B cell (primary cell): ENCODE data around the gene FRMD4A. TPM values are rescaled to one million over a fixed set of nuclear protein-coding genes. Genes with fewer than 3 reads are reported as not detected.

Source experiments
- ATAC-seq: fragments of 200-7000 bp; cut with Tn5 transposase; one replicate; pipeline ENCODE4 v1.10.0; 2021; ENCODE audit warnings: low read depth, mild to moderate bottlenecking, moderate number of reproducible peaks, moderate library complexity
- CTCF ChIA-PET: fragments of 350-600 bp; sonication (Branson Sonifier 250); formaldehyde crosslinking; loops from one replicate; lab custom pipeline; 2021; ENCODE audit warnings: antibody characterized with exemption, inconsistent platforms; lab: Charles Lee
- POLR2A ChIA-PET: fragments of 350-600 bp; sonication (Branson Sonifier 250); formaldehyde crosslinking; loops from one replicate; lab custom pipeline; 2021; ENCODE audit warnings: antibody characterized with exemption; lab: Charles Lee
- DNase-seq: peaks from one replicate; pipeline ENCODE4 v3.0.0; 2013
- H2AFZ ChIP-seq: 2 replicates; pipeline ENCODE4 v1.6.1; 2012; ENCODE audit warnings: mild to moderate bottlenecking, low read depth, low read length; ENCODE audit not compliant: insufficient read depth, poor library complexity, severe bottlenecking
- H3K27ac ChIP-seq, 2 donors: 1 replicate in 1 of 2; 2 replicates in 1 of 2; pipeline ENCODE4 v1.5.1; 2012 to 2013; ENCODE audit warnings: low read length in 2 of 2, mild to moderate bottlenecking in 2 of 2, moderate library complexity in 1 of 2
- H3K27me3 ChIP-seq, 4 experiments: fragments of 200-600 bp in 1 of 4; sonication (generic) in 1 of 4; replicated peaks in 1 of 4; 1 replicate in 2 of 4; 2 replicates in 2 of 4; pipeline versions ENCODE4 v1.6.1 to v1.7.0; 2013 to 2016; ENCODE audit warnings: low read length in 3 of 4, mild to moderate bottlenecking in 2 of 4, mixed read lengths in 1 of 4, moderate library complexity in 1 of 4; ENCODE audit not compliant: insufficient read depth in 4 of 4, control insufficient read depth in 3 of 4; ENCODE audit errors: control extremely low read depth in 1 of 4
- H3K36me3 ChIP-seq, 2 experiments: replicated peaks in 1 of 2; 1 replicate in 1 of 2; 2 replicates in 1 of 2; pipeline versions ENCODE4 v1.6.1 to v1.7.1; 2013; ENCODE audit warnings: low read length in 1 of 2; ENCODE audit not compliant: insufficient read depth in 2 of 2, control insufficient read depth in 1 of 2; ENCODE audit errors: control extremely low read depth in 1 of 2, extremely low read depth in 1 of 2
- H3K4me1 ChIP-seq, 2 donors: fragments of 200-600 bp in 1 of 2; sonication (generic) in 1 of 2; 1 replicate in 1 of 2; 2 replicates in 1 of 2; pipeline versions ENCODE4 v1.5.1 to v1.6.1; 2013 to 2017; ENCODE audit warnings: low read length in 2 of 2; ENCODE audit not compliant: control insufficient read depth in 2 of 2, insufficient read depth in 2 of 2
- H3K4me2 ChIP-seq: replicated peaks from 2 replicates; pipeline ENCODE3; 2012; ENCODE audit warnings: mild to moderate bottlenecking, low read depth, low read length; ENCODE audit not compliant: poor library complexity, severe bottlenecking
- H3K4me3 ChIP-seq, 5 experiments: fragments of 200-600 bp in 1 of 5; sonication (generic) in 1 of 5; 1 replicate in 3 of 5; 2 replicates in 2 of 5; pipeline versions ENCODE4 v1.5.1 to v1.7.0; 2011 to 2016; ENCODE audit warnings: low read length in 4 of 5, mild to moderate bottlenecking in 4 of 5, low read depth in 2 of 5, control low read depth in 1 of 5, moderate library complexity in 1 of 5; ENCODE audit not compliant: insufficient read depth in 1 of 5; ENCODE audit errors: control extremely low read depth in 1 of 5, extremely low read depth in 1 of 5
- H3K79me2 ChIP-seq: fragments of 200-600 bp; sonication (generic); one replicate; pipeline ENCODE4 v1.6.0; 2016; ENCODE audit warnings: low read length; ENCODE audit not compliant: control insufficient read depth, insufficient read depth
- H3K9ac ChIP-seq: fragments of 200-600 bp; sonication (generic); 2 replicates; pipeline ENCODE4 v1.6.1; 2017; ENCODE audit warnings: mild to moderate bottlenecking, low read length, moderate library complexity
- H3K9me3 ChIP-seq, 3 donors: one replicate each; pipeline versions ENCODE4 v1.6.1 to v1.7.1; 2013; ENCODE audit warnings: low read length in 2 of 3; ENCODE audit not compliant: control insufficient read depth in 2 of 3, insufficient read depth in 1 of 3; ENCODE audit errors: control extremely low read depth in 1 of 3
- H4K20me1 ChIP-seq: 2 replicates; pipeline ENCODE4 v1.6.0; 2012; ENCODE audit warnings: mild to moderate bottlenecking, low read length; ENCODE audit not compliant: insufficient read depth, control insufficient read depth, poor library complexity, severe bottlenecking
- H3K27ac Mint-ChIP-seq: one replicate; pipeline ENCODE4 v1.8.0; 2021; ENCODE audit warnings: mixed read lengths
- H3K27me3 Mint-ChIP-seq: one replicate; pipeline ENCODE4 v1.8.0; 2021; ENCODE audit warnings: mixed read lengths
- H3K4me1 Mint-ChIP-seq: one replicate; pipeline ENCODE4 v1.8.0; 2021; ENCODE audit warnings: mixed read lengths
- H3K4me3 Mint-ChIP-seq: one replicate; pipeline ENCODE4 v1.8.0; 2021; ENCODE audit warnings: mixed read lengths
- H3K9me3 Mint-ChIP-seq: one replicate; pipeline ENCODE4 v1.8.0; 2022; ENCODE audit warnings: mixed read lengths; ENCODE audit not compliant: insufficient read depth
- CTCF ChIP-seq: fragments of 200-600 bp; IDR thresholded peaks from one replicate; pipeline ENCODE4 v1.8.0; 2022; ENCODE audit warnings: antibody characterized with exemption, mild to moderate bottlenecking
- EZH2 ChIP-seq: IDR thresholded peaks from 2 replicates; pipeline ENCODE4 v1.6.1; 2012; ENCODE audit warnings: borderline replicate concordance, low read depth, mild to moderate bottlenecking, moderate library complexity, low read length; ENCODE audit not compliant: insufficient read depth, poor library complexity, severe bottlenecking
- WGBS: methylation state at CpG from one replicate; pipeline ENCODE4 v1.1.5; 2013; ENCODE audit warnings: missing lambda C conversion rate; ENCODE audit not compliant: insufficient coverage; 5-methylcytosine and 5-hydroxymethylcytosine counted together
- intact Hi-C: fragments of 100-400 bp; cut with micrococcal nuclease; formaldehyde crosslinking; loops from one replicate; pipeline ENCODE4 v1.10.0; 2022
- polyA plus RNA-seq: library from polyadenylated mRNA; depleted of rRNA; stranded (reverse); fragments of >200 nt; gene quantifications from 2 replicates; pipeline ENCODE4 v1.2.3, GENCODE V29; 2012
- total RNA-seq, 2 donors: library from RNA; stranded (reverse); fragments of 120-200 nt in 1 of 2; gene quantifications; 1 replicate in 1 of 2; 2 replicates in 1 of 2; pipeline versions ENCODE4 v1.2.3 to v1.2.4, GENCODE V29; 2013 to 2022

Gene FRMD4A
- total and polyA plus RNA-seq, 2 donors (not counting 1 experiment from before 2014, with no cell fraction given), result 0.76 to 3.4 TPM

- H3K4me1 ChIP-seq, result no peaks in the 10 kb centered on the region
- no peak overlapping the region for H3K9ac ChIP-seq
- DNase-seq, result no peak
- Mint-ChIP-seq H3K4me1 (no peaks in the 10 kb centered on the region), H3K4me3 (no peak overlapping the region), H3K27ac (no peak overlapping the region), H3K9me3 (no peaks in the 10 kb centered on the region), H3K27me3 (peaks cover 3% of the 10 kb centered on the region)
- 95% methylated on average over 7 of the region's 8 CpGs for WGBS
- no peak overlapping the region for H3K4me2 ChIP-seq
- no peak overlapping the region for H3K27ac ChIP-seq
- intact Hi-C loops, result no loop called here
- TF ChIP-seq EZH2 (no peak), CTCF (no peak)
- POLR2A ChIA-PET, result no interaction called here
- no peak overlapping the region for H2AFZ ChIP-seq
- no peaks in the 10 kb centered on the region for H4K20me1 ChIP-seq
- H3K27me3 ChIP-seq, result no peaks in the 10 kb centered on the region
- ATAC-seq, result no peak
- no peak overlapping the region for H3K4me3 ChIP-seq
- CTCF ChIA-PET, result interaction anchor here (0.5 to 1.1 kb wide), 2 partner anchors 15 to 725 kb away, joined by 3 read pairs; no protein-coding TSS in a partner anchor
- no peaks in the 10 kb centered on the region for H3K9me3 ChIP-seq
- no peaks in the 10 kb centered on the region for H3K79me2 ChIP-seq
- H3K36me3 ChIP-seq, result no peaks in the 10 kb centered on the region
Measured at GRCh38 chr10:13669182-13669855, 661.4 kb downstream of the FRMD4A start.

- no peaks in the 10 kb centered on the region for H3K9me3 Mint-ChIP-seq
- Histone ChIP-seq H3K36me3 (no peaks in the 10 kb centered on the region), H3K27me3 (no peaks in the 10 kb centered on the region), H4K20me1 (no peaks in the 10 kb centered on the region), H3K27ac (no peak overlapping the region), H2AFZ (no peak overlapping the region), H3K9me3 (no peaks in the 10 kb centered on the region), H3K4me1 (no peaks in the 10 kb centered on the region), H3K9ac (no peak overlapping the region), H3K4me3 (no peak overlapping the region), H3K79me2 (no peaks in the 10 kb centered on the region), H3K4me2 (no peak overlapping the region)
- H3K27me3 Mint-ChIP-seq, result no peaks in the 10 kb centered on the region
- TF ChIP-seq CTCF (no peak), EZH2 (no peak)
- WGBS, result 85% methylated on average over 4 of the region's 4 CpGs
- ATAC-seq (no peak), DNase-seq (no peak)
- no peaks in the 10 kb centered on the region for H3K4me1 Mint-ChIP-seq
- ChIA-PET POLR2A (interaction anchor here (1.0 kb wide), 1 partner anchor 11 kb away, joined by 3 read pairs; no protein-coding TSS in a partner anchor), CTCF (interaction anchor here (1.1 kb wide), 1 partner anchor 14 kb away, joined by 3 read pairs; no protein-coding TSS in a partner anchor)
- H3K27ac Mint-ChIP-seq, result no peak overlapping the region
- no peak overlapping the region for H3K4me3 Mint-ChIP-seq
- intact Hi-C loops, result no loop called here
Measured at GRCh38 chr10:13668126-13668525, 662.6 kb downstream of the FRMD4A start.
